Transverse colon (tissue), 4 donors: ENCODE data around the gene TNRC18.
"Not testable (repeated sequence)": the region's sequence is repeated elsewhere in the genome, so short reads cannot be mapped to it uniquely, and the experiment has no call there.

Experiments
- CTCF ChIP-seq, 5 experiments: fragments of 200-600 bp in 3 of 5; fragments of 450-650 bp in 2 of 5; sonication (generic) in 3 of 5; IDR thresholded peaks; 1 replicate in 2 of 5; 2 replicates in 3 of 5; pipeline ENCODE4 v1.5.1; 2016 to 2017; ENCODE audit warnings: antibody characterized with exemption in 5 of 5, inconsistent platforms in 3 of 5, mild to moderate bottlenecking in 2 of 5, moderate library complexity in 1 of 5
- EP300 ChIP-seq: sonication (generic); formaldehyde crosslinking; IDR thresholded peaks from one replicate; pipeline ENCODE4 v1.6.1; 2017; ENCODE audit warnings: antibody characterized with exemption, low read depth
- POLR2AphosphoS5 ChIP-seq, 3 donors: sonication (generic); formaldehyde crosslinking; IDR thresholded peaks; one replicate each; pipeline ENCODE4 v1.6.1; 2016; ENCODE audit warnings: antibody characterized with exemption in 3 of 3

- TF ChIP-seq EP300; CTCF (IDR thresholded peaks at IDR 0.05); POLR2AphosphoS5 (IDR thresholded peaks at IDR 0.05): not testable (repeated sequence)
Observed at GRCh38 chr7:5312276-5313070, 111.2 kb downstream of the TNRC18 start.
